Calu3 (cell line): ENCODE measurements around the gene CILP2. TPM values are rescaled to one million over a fixed set of nuclear protein-coding genes. Genes with fewer than 3 reads are reported as not detected.

Experiments used
- BruUV-seq: library from RNA; stranded (reverse); fragments of 400-500 nt; replicated peaks from 2 replicates; lab custom pipeline; 2021; lab: Mats Ljungman, UMichigan
- CTCF ChIA-PET: fragments of 300-600 bp; sonication (Branson Sonifier 250); formaldehyde crosslinking; loops from one replicate; lab custom pipeline; 2022; ENCODE audit warnings: antibody characterized with exemption; lab: Charles Lee
- DNase-seq: peaks from one replicate; pipeline ENCODE4 v3.0.0; 2022
- H3K27ac Mint-ChIP-seq: one replicate; pipeline ENCODE4 v1.8.0; 2022; ENCODE audit warnings: mixed read lengths; ENCODE audit not compliant: unreplicated experiment
- H3K27me3 Mint-ChIP-seq: one replicate; pipeline ENCODE4 v1.8.0; 2022; ENCODE audit warnings: mixed read lengths; ENCODE audit not compliant: unreplicated experiment
- H3K36me3 Mint-ChIP-seq: one replicate; pipeline ENCODE4 v1.8.0; 2022; ENCODE audit warnings: mild to moderate bottlenecking, moderate library complexity, mixed read lengths; ENCODE audit not compliant: insufficient read depth, unreplicated experiment
- H3K4me1 Mint-ChIP-seq: one replicate; pipeline ENCODE4 v1.8.0; 2022; ENCODE audit warnings: mild to moderate bottlenecking, low read depth, mixed read lengths; ENCODE audit not compliant: unreplicated experiment
- H3K4me3 Mint-ChIP-seq: one replicate; pipeline ENCODE4 v1.8.0; 2022; ENCODE audit warnings: mild to moderate bottlenecking, low read depth, moderate library complexity, mixed read lengths; ENCODE audit not compliant: unreplicated experiment
- H3K9me3 Mint-ChIP-seq: one replicate; pipeline ENCODE4 v1.8.0; 2022; ENCODE audit warnings: low read depth, mixed read lengths; ENCODE audit not compliant: unreplicated experiment
- CTCF ChIP-seq: fragments of 200-600 bp; IDR thresholded peaks from one replicate; pipeline ENCODE4 v1.8.0; 2022; ENCODE audit warnings: antibody characterized with exemption; ENCODE audit not compliant: unreplicated experiment
- intact Hi-C: fragments of 100-400 bp; cut with micrococcal nuclease; formaldehyde crosslinking; loops from one replicate; pipeline ENCODE4 v1.10.0; 2022; ENCODE audit not compliant: unreplicated experiment
- total RNA-seq: library from RNA; stranded (reverse); gene quantifications from 2 replicates; pipeline ENCODE4 v1.2.3, GENCODE V29; 2022

The CILP2 gene
- total RNA-seq, 1 experiment from 2014 or later: 1.3 TPM

DNA sequence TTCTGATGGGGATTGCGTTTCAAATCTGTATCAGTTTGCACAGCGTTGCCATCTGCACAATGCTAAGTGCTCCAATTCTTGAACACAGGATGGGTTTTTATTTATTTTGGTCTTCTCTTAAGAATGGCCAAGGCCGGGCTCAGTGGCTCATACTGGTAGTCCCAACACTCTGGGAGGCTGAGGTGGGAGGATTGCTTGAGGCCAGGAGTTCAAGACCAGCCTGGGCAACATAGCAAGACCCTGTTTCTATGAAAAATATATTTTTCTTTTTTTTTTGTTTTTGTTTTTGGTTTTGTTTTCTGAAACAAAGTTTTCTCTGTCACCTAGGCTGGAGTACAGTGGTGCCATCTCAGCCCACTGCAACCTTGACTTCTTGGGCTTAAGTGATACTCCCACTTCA is 14.9 kb upstream of the CILP2 start:
- CTCF ChIA-PET: no interaction called here
- H3K4me3 Mint-ChIP-seq: no peak overlapping the region
- no peak for DNase-seq
- BruUV-seq: no TSS peak
- H3K27ac Mint-ChIP-seq: no peak overlapping the region
- TF ChIP-seq CTCF: no peak
- H3K4me1 Mint-ChIP-seq: no peaks in the 10 kb centered on the region
- intact Hi-C loops: no loop called here
- H3K36me3 Mint-ChIP-seq: peaks cover 18% of the 10 kb centered on the region
- no peaks in the 10 kb centered on the region for H3K27me3 Mint-ChIP-seq
- no peaks in the 10 kb centered on the region for H3K9me3 Mint-ChIP-seq

GRCh38 chr19:19524053-19524452 is 14.0 kb upstream of the CILP2 start:
- intact Hi-C loops: no loop called here
- BruUV-seq: no TSS peak
- no peak for DNase-seq
- CTCF ChIA-PET: no interaction called here
- Mint-ChIP-seq H3K4me3 (no peak overlapping the region), H3K4me1 (no peaks in the 10 kb centered on the region), H3K27ac (no peak overlapping the region), H3K36me3 (peaks cover 16% of the 10 kb centered on the region), H3K27me3 (no peaks in the 10 kb centered on the region), H3K9me3 (no peaks in the 10 kb centered on the region)
- TF ChIP-seq CTCF: no peak

- Mint-ChIP-seq H3K27me3 (no peaks in the 10 kb centered on the region), H3K9me3 (no peaks in the 10 kb centered on the region), H3K36me3 (peaks cover 14% of the 10 kb centered on the region), H3K4me1 (no peaks in the 10 kb centered on the region), H3K4me3 (no peak overlapping the region), H3K27ac (no peak overlapping the region)
- TF ChIP-seq CTCF: no peak
- DNase-seq: no peak
- intact Hi-C loops: no loop called here
- CTCF ChIA-PET: interaction anchor here (0.6 to 0.7 kb wide), 2 partner anchors 35 to 42 kb away, joined by 4 read pairs; no protein-coding TSS in a partner anchor
- BruUV-seq: no TSS peak
These were observed 12.3 kb upstream of the CILP2 start for GRCh38 chr19:19525611-19526380.

GRCh38 chr19:19526581-19527370 is 11.3 kb upstream of the CILP2 start:
- H3K4me3 Mint-ChIP-seq: no peak overlapping the region
- no peak overlapping the region for H3K27ac Mint-ChIP-seq
- no TSS peak for BruUV-seq
- no peak for DNase-seq
- H3K9me3 Mint-ChIP-seq: no peaks in the 10 kb centered on the region
- TF ChIP-seq CTCF: no peak
- H3K36me3 Mint-ChIP-seq: peaks cover 18% of the 10 kb centered on the region
- intact Hi-C loops: no loop called here
- H3K4me1 Mint-ChIP-seq: no peaks in the 10 kb centered on the region
- CTCF ChIA-PET: no interaction called here
- H3K27me3 Mint-ChIP-seq: no peaks in the 10 kb centered on the region
